Activated naive CD4-positive, alpha-beta T cell treated with anti-CD3 and anti-CD28 coated beads for 36 hours (primary cell): ENCODE results near the gene TBX5. TPM values are rescaled to one million over a fixed set of nuclear protein-coding genes. Genes with fewer than 3 reads are reported as not detected.

Source experiments
- CTCF ChIA-PET: fragments of 350-600 bp; sonication (Branson Sonifier 250); formaldehyde crosslinking; loops from one replicate; lab custom pipeline; 2021; ENCODE audit warnings: antibody characterized with exemption; lab: Charles Lee
- DNase-seq: peaks from one replicate; pipeline ENCODE4 v3.0.0-alpha.2; 2020
- H3K27ac Mint-ChIP-seq: one replicate; pipeline ENCODE4 v1.8.0; 2021; ENCODE audit warnings: mild to moderate bottlenecking, mixed read lengths
- H3K27me3 Mint-ChIP-seq: one replicate; pipeline ENCODE4 v1.8.0; 2021; ENCODE audit warnings: low read depth, mixed read lengths
- H3K36me3 Mint-ChIP-seq: one replicate; pipeline ENCODE4 v1.8.0; 2021; ENCODE audit warnings: low read depth, mixed read lengths
- H3K4me1 Mint-ChIP-seq: one replicate; pipeline ENCODE4 v1.8.0; 2021; ENCODE audit warnings: low read depth, mixed read lengths
- H3K4me3 Mint-ChIP-seq: one replicate; pipeline ENCODE4 v1.8.0; 2021; ENCODE audit warnings: mild to moderate bottlenecking, moderate library complexity, mixed read lengths
- H3K9me3 Mint-ChIP-seq: one replicate; pipeline ENCODE4 v1.8.0; 2021; ENCODE audit warnings: mixed read lengths
- intact Hi-C: fragments of 100-400 bp; cut with micrococcal nuclease; formaldehyde crosslinking; loops from one replicate; pipeline ENCODE4 v1.15.1; 2023
- total RNA-seq, 2 experiments: library from RNA; stranded (reverse); gene quantifications; one replicate each; pipeline ENCODE4 v1.2.3, GENCODE V29; 2021

Gene TBX5
- total RNA-seq, 2 experiments from 2014 or later, result not detected

DNA sequence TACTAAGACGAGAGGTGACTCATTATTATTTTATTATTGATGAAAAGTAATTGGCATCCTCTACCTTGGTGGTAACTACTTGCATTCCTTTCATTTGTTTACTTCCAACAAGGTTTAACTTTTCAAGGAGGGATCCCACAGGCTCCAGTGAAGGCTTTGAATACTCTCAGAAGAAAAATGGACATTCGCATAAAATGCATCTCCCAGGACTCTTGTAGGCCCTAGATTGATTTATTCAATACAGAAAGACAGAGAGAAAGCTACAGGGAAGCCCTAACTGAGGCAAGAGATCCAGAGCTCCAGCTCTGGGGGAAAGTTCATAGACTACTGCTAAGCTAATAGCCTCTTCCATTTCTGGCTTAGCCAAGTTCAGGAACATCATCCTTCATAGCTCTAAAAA, 87.0 kb downstream of the TBX5 start:
- H3K36me3 Mint-ChIP-seq, result no peaks in the 10 kb centered on the region
- CTCF ChIA-PET, result no interaction called here
- peaks cover 4% of the 10 kb centered on the region for H3K27me3 Mint-ChIP-seq
- H3K4me1 Mint-ChIP-seq, result no peaks in the 10 kb centered on the region
- peaks cover 3% of the 10 kb centered on the region for H3K9me3 Mint-ChIP-seq
- no peak overlapping the region for H3K27ac Mint-ChIP-seq
- intact Hi-C loops, result no loop called here
- H3K4me3 Mint-ChIP-seq, result no peak overlapping the region
- DNase-seq, result no peak

DNA sequence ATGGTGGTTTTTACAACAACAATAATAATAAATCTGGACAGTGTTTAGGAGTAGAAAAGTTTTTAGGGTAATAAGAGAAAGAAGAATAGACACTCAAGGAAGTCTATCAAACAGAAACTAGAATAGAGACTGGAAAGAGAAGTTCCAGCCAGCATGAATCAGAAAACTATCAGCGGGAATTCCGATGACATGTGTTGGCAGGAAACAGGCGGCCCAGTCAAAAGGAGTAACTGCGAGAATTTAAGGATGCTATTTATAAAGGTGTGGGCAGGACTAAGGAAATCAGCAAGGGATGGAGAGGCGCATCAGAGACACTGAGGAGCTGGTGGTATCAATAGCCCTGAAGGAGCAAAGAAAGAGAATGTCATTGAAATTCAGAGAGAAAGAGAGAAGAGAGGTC, 89.9 kb downstream of the TBX5 start:
- intact Hi-C loops, result no loop called here
- peaks cover 3% of the 10 kb centered on the region for H3K9me3 Mint-ChIP-seq
- H3K27ac Mint-ChIP-seq, result no peak overlapping the region
- H3K27me3 Mint-ChIP-seq, result peaks cover 2% of the 10 kb centered on the region
- no peak overlapping the region for H3K4me3 Mint-ChIP-seq
- DNase-seq, result no peak
- CTCF ChIA-PET, result no interaction called here
- H3K4me1 Mint-ChIP-seq, result no peaks in the 10 kb centered on the region
- no peaks in the 10 kb centered on the region for H3K36me3 Mint-ChIP-seq

DNA sequence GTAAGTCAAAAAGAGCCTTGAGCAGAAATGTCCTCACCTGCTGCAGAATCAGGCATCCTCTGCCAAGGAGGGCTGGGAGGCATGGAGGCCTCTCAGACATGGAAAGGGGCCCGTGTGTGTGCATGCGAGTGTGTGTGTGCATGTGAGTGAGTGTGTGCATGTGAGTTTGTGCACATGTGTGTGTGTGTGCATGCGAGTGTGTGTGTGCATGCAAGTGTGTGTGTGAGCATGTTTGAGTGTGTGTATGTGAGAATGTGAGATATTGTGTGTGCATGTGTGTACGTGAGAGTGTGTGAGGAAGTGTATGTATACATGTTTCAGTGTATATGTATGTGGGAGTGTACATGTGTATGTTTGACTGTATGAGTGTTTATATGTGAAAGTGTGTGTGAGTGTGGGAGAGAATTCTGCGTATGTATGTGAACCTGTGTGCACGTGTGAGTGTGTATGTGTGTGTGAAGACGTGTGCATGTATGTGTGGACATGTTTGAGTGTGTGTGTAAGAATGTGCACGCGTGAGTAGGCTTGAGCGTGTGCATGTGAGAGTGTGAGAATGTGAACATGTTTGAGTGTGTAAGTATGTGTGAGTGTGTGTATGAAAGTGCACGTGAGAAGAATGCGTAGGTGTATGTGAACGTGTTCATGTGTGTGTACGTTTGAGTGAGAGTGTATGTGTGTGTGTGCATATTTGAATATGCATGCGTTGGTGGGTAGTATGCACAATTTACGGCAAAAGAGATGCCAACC, 90.8 kb downstream of the TBX5 start:
- Mint-ChIP-seq H3K9me3 (peaks cover 3% of the 10 kb centered on the region), H3K27me3 (peaks cover 2% of the 10 kb centered on the region), H3K4me3 (no peak overlapping the region), H3K27ac (no peak overlapping the region), H3K36me3 (no peaks in the 10 kb centered on the region), H3K4me1 (no peaks in the 10 kb centered on the region)
- CTCF ChIA-PET, result no interaction called here
- intact Hi-C loops, result no loop called here
- DNase-seq, result no peak

DNA sequence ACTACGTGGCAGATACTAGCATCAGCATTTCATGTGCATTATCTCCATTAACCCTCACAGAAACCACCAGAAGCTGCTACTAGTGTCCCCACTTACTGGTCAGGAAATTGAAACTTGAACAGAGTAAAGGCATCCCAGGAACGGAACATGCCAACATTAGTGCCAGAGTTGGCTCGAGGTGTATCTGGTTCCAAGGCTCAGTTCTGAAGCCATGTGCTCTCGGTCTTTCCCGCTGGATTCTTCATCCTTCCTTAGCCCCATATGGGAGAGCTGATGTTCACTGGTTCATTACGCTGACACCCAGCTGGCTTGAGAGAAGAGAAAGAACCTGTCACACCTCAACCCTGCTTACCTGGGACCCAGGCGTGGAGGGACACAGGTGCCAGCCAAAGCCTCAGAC, 91.5 kb downstream of the TBX5 start:
- no peaks in the 10 kb centered on the region for H3K27me3 Mint-ChIP-seq
- DNase-seq, result no peak
- no peaks in the 10 kb centered on the region for H3K4me1 Mint-ChIP-seq
- CTCF ChIA-PET, result no interaction called here
- intact Hi-C loops, result no loop called here
- peaks cover 3% of the 10 kb centered on the region for H3K9me3 Mint-ChIP-seq
- H3K4me3 Mint-ChIP-seq, result no peak overlapping the region
- H3K36me3 Mint-ChIP-seq, result no peaks in the 10 kb centered on the region
- H3K27ac Mint-ChIP-seq, result no peak overlapping the region

DNA sequence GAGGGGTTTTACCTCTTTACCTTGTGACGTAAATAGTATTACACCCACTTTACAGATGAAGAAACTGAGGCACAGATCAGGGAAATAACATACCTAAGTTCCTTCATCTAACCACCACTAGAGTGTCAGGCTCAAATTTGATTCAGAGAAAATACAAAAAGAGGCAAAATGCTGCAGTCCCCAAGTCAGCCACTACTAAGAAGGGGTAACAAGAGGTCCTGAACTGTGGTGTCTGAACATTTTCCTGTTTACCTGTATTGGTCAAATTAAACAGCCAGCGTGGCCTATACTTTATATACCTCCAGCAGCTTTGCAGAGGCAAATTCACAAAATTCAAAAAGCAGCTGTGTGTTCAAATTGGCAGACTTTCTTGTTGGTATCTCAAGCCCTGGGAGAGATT, 92.0 kb downstream of the TBX5 start:
- H3K4me1 Mint-ChIP-seq, result no peaks in the 10 kb centered on the region
- H3K4me3 Mint-ChIP-seq, result no peak overlapping the region
- no peaks in the 10 kb centered on the region for H3K27me3 Mint-ChIP-seq
- CTCF ChIA-PET, result no interaction called here
- no peak overlapping the region for H3K27ac Mint-ChIP-seq
- no peaks in the 10 kb centered on the region for H3K36me3 Mint-ChIP-seq
- H3K9me3 Mint-ChIP-seq, result peaks cover 3% of the 10 kb centered on the region
- intact Hi-C loops, result no loop called here
- DNase-seq, result no peak

DNA sequence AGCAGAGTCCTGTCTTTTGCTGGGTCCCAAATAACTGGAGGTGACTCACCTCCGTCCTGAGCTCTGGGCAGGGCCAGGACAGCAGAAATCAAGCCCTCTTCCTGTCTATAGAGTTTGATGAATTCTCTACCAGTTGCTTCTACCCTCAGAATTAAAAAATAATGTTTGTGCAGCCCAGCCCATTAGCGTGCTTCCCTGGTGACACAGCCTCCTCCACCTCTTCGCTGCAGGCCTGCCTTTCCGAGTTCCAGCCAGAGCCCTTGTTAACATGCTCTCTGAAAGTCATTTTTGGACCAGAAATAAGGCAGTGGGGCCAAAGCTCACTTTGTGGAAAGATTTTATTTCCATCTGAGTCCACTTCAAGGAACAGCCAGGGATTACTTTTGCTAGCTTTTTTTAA, 94.0 kb downstream of the TBX5 start:
- Mint-ChIP-seq H3K27me3 (no peaks in the 10 kb centered on the region), H3K27ac (no peak overlapping the region), H3K9me3 (peaks cover 1% of the 10 kb centered on the region), H3K4me1 (no peaks in the 10 kb centered on the region), H3K36me3 (no peaks in the 10 kb centered on the region), H3K4me3 (no peak overlapping the region)
- DNase-seq, result no peak
- intact Hi-C loops, result no loop called here
- CTCF ChIA-PET, result no interaction called here

DNA sequence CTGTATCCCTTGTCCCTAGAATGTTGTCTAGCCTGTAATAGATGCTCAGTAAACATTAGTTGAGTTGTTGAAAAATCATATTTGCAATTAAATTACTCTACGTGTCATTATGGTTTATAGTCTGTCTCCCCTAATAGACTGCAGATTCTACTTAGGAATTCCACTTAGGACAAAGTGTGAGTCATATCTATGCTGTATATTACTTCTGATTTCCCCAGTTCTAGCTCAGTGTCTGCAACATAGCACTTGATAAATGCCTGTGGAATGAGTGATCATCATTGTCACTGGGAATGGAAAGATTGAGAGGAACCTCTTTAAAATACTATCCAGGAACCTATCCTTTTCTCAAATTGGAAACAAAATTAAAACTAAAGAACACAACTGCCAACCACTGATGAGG, 99.3 kb downstream of the TBX5 start:
- intact Hi-C loops, result no loop called here
- Mint-ChIP-seq H3K36me3 (no peaks in the 10 kb centered on the region), H3K27me3 (no peaks in the 10 kb centered on the region), H3K4me3 (no peak overlapping the region), H3K27ac (no peak overlapping the region), H3K4me1 (no peaks in the 10 kb centered on the region), H3K9me3 (peaks cover 2% of the 10 kb centered on the region)
- CTCF ChIA-PET, result no interaction called here
- DNase-seq, result no peak

DNA sequence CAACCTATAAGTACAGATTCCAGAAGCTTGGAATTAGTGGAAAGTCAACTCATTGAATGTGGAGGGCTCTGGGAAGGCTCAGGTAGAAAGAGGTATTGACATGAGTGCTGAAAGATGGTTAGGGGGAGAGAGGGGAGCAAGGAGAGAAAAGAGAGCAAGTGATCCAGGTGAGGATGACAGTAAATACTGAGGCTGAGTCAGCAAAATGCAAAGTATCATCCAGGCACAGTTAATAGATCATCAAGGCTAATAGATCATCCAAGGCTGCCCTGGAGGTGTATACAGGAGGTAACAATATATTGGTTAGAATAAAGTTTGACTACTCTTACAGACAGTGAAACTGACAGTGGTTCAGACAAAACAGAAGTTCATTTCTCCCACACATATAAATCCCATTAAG, 100.5 kb downstream of the TBX5 start:
- CTCF ChIA-PET, result no interaction called here
- intact Hi-C loops, result no loop called here
- Mint-ChIP-seq H3K4me3 (no peak overlapping the region), H3K27ac (no peak overlapping the region), H3K36me3 (no peaks in the 10 kb centered on the region), H3K4me1 (no peaks in the 10 kb centered on the region), H3K27me3 (no peaks in the 10 kb centered on the region), H3K9me3 (peaks cover 2% of the 10 kb centered on the region)
- no peak for DNase-seq
